ENCODE data around the gene COMMD1.

- TF ChIP-seq, protein P1, sequence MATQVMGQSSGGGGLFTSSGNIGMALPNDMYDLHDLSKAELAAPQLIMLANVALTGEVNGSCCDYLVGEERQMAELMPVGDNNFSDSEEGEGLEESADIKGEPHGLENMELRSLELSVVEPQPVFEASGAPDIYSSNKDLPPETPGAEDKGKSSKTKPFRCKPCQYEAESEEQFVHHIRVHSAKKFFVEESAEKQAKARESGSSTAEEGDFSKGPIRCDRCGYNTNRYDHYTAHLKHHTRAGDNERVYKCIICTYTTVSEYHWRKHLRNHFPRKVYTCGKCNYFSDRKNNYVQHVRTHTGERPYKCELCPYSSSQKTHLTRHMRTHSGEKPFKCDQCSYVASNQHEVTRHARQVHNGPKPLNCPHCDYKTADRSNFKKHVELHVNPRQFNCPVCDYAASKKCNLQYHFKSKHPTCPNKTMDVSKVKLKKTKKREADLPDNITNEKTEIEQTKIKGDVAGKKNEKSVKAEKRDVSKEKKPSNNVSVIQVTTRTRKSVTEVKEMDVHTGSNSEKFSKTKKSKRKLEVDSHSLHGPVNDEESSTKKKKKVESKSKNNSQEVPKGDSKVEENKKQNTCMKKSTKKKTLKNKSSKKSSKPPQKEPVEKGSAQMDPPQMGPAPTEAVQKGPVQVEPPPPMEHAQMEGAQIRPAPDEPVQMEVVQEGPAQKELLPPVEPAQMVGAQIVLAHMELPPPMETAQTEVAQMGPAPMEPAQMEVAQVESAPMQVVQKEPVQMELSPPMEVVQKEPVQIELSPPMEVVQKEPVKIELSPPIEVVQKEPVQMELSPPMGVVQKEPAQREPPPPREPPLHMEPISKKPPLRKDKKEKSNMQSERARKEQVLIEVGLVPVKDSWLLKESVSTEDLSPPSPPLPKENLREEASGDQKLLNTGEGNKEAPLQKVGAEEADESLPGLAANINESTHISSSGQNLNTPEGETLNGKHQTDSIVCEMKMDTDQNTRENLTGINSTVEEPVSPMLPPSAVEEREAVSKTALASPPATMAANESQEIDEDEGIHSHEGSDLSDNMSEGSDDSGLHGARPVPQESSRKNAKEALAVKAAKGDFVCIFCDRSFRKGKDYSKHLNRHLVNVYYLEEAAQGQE (IDR thresholded peaks at IDR 0.05; ENCODE audit: insufficient read depth in 1 of 2, low read depth in 2 of 2, low read length in 2 of 2): no peak
- no peak for TF ChIP-seq TAF1 (IDR thresholded peaks at IDR 0.05; ENCODE audit: borderline replicate concordance, insufficient read depth, low read length)
Measured at GRCh38 chr2:62076980-62077638, 171.6 kb downstream of the COMMD1 start.
